ENCODE measurements around the gene PRKN. TPM values are rescaled to one million over a fixed set of nuclear protein-coding genes. Genes with fewer than 3 reads are reported as not detected.

PRKN gene
- total and polyA plus RNA-seq, 9 of the 15 experiments (the other 6 are each of a cell fraction or from before 2014, with no cell fraction given) = 0.03 to 0.96 (median 0.15) TPM; not detected in 2

- TF ChIP-seq HMBOX1 (IDR thresholded peaks at IDR 0.05) = no peak
- no peak for TF ChIP-seq PML (IDR thresholded peaks at IDR 0.05; ENCODE audit: low read length)
- TF ChIP-seq MAFK (IDR thresholded peaks at IDR 0.05; ENCODE audit: low read length) = peak; percentile 43; the same call in 1 of the 2 replicates
- no peak for TF ChIP-seq CREM (IDR thresholded peaks at IDR 0.05; ENCODE audit: low read depth)
These were observed 466.0 kb downstream of the PRKN start (continued) for GRCh38 chr6:162261598-162261997.

- Histone ChIP-seq H3K4me1 (replicated peaks in 1 of 2; ENCODE audit: control insufficient read depth in 2 of 2, insufficient read depth in 2 of 2, low read length in 2 of 2) (no peaks in the 10 kb centered on the region), H4K20me1 (replicated peaks; ENCODE audit: control insufficient read depth, insufficient read depth, low read length) (no peaks in the 10 kb centered on the region), H3K9ac (ENCODE audit: insufficient read depth in 1 of 2, low read depth in 2 of 2, low read length in 2 of 2) (no peak overlapping the region), H3K9me3 (replicated peaks; ENCODE audit: control insufficient read depth, insufficient read depth, low read depth, low read length) (no peaks in the 10 kb centered on the region), H3K4me3 (no peak overlapping the region), H3K9me1 (ENCODE audit: control insufficient read depth, insufficient read depth, low read length) (no peaks in the 10 kb centered on the region), H3K79me2 (ENCODE audit: control insufficient read depth, insufficient read depth, low read length) (no peaks in the 10 kb centered on the region), H3K27me3 (ENCODE audit: control insufficient read depth in 2 of 2, insufficient read depth in 2 of 2, low read length in 2 of 2) (no peaks in the 10 kb centered on the region), H3K27ac (ENCODE audit: extremely low read depth, low read depth, low read length) (no peak overlapping the region), H2AFZ (ENCODE audit: low read depth, low read length) (no peak overlapping the region), H3K4me2 (ENCODE audit: insufficient read depth, low read length) (no peak overlapping the region), H3K36me3 (ENCODE audit: control insufficient read depth, insufficient read depth, low read length) (no peaks in the 10 kb centered on the region)
- no peak for DNase-seq (ENCODE audit: extremely low read depth in 1 of 4, low spot score in 3 of 4)
- no TSS peak for BruUV-seq (replicated peaks)
- ChIA-PET CTCF (ENCODE audit: low intra/inter-chr PET ratio) (no interaction called here), POLR2A (no interaction called here)
- intact Hi-C loops (cut with micrococcal nuclease) (no loop called here), in situ Hi-C loops (cut with MboI) (no loop called here)
- WGBS (ENCODE audit: insufficient coverage, low coverage, missing lambda C conversion rate) = 7% methylated on average over 1 of the region's 1 CpG
- FAIRE-seq = no peak
- no peak for ATAC-seq
- no peak for TF ChIP-seq ZNF586 (CRISPR knock-in tag; conservative IDR thresholded peaks at IDR 0.05)
- TF ChIP-seq POLR3A (IDR thresholded peaks at IDR 0.05; ENCODE audit: borderline replicate concordance, extremely low read depth, insufficient read depth, insufficient read length) = no peak
- no peak for TF ChIP-seq KHSRP (IDR thresholded peaks at IDR 0.05)
- no peak for TF ChIP-seq ZBTB8A (IDR thresholded peaks at IDR 0.05; ENCODE audit: partially characterized antibody)
- no peak for TF ChIP-seq NR0B1 (IDR thresholded peaks at IDR 0.05; ENCODE audit: partially characterized antibody)
- TF ChIP-seq NFXL1 (CRISPR knock-in tag; IDR thresholded peaks at IDR 0.05) = no peak
- no peak for TF ChIP-seq GTF2F1 (IDR thresholded peaks at IDR 0.05; ENCODE audit: low read depth, low read length)
These were observed 467.5 kb downstream of the PRKN start for GRCh38 chr6:162260027-162260426.
